Osteoblast (primary cell): ENCODE data around the gene YKT6. TPM values are rescaled to one million over a fixed set of nuclear protein-coding genes. Genes with fewer than 3 reads are reported as not detected.

Experiments
- DNase-seq: peaks from one replicate; pipeline ENCODE4 v3.0.0; 2011; ENCODE audit warnings: low spot score, mixed read lengths; ENCODE audit not compliant: insufficient read length; ENCODE audit errors: missing footprints
- H2AFZ ChIP-seq: 2 replicates; pipeline ENCODE4 v1.6.0; 2011; ENCODE audit warnings: mild to moderate bottlenecking, low read length
- H3K27ac ChIP-seq: 2 replicates; pipeline ENCODE4 v1.5.1; 2011; ENCODE audit warnings: mild to moderate bottlenecking, low read depth, low read length, moderate library complexity
- H3K27me3 ChIP-seq: 2 replicates; pipeline ENCODE4 v1.6.0; 2012; ENCODE audit warnings: mild to moderate bottlenecking, control low read depth, inconsistent platforms, low read length, moderate library complexity; ENCODE audit not compliant: insufficient read depth
- H3K36me3 ChIP-seq: 2 replicates; pipeline ENCODE4 v1.5.1; 2011; ENCODE audit warnings: mild to moderate bottlenecking, low read length, control low read depth, moderate library complexity; ENCODE audit not compliant: insufficient read depth
- H3K4me1 ChIP-seq: 2 replicates; pipeline ENCODE4 v1.5.1; 2011; ENCODE audit warnings: mild to moderate bottlenecking, low read length, control low read depth, moderate library complexity; ENCODE audit not compliant: insufficient read depth
- H3K4me2 ChIP-seq: 2 replicates; pipeline ENCODE4 v1.6.0; 2011; ENCODE audit warnings: mild to moderate bottlenecking, low read length; ENCODE audit not compliant: insufficient read depth
- H3K4me3 ChIP-seq: fragments of 200-600 bp; sonication (generic); 3 replicates; pipeline ENCODE4 v1.5.1; 2012; ENCODE audit warnings: mild to moderate bottlenecking, low read length, inconsistent platforms; ENCODE audit not compliant: insufficient read depth
- H3K79me2 ChIP-seq: 2 replicates; pipeline ENCODE4 v1.6.0; 2012; ENCODE audit warnings: mild to moderate bottlenecking, low read length, control low read depth, inconsistent platforms; ENCODE audit not compliant: insufficient read depth
- H3K9me3 ChIP-seq: 2 replicates; pipeline ENCODE4 v1.5.1; 2011; ENCODE audit warnings: low read depth, low read length, control low read depth
- H4K20me1 ChIP-seq: 2 replicates; pipeline ENCODE4 v1.6.0; 2012; ENCODE audit warnings: mild to moderate bottlenecking, low read length, control low read depth; ENCODE audit not compliant: insufficient read depth
- total RNA-seq: library from RNA; depleted of rRNA; stranded (reverse); fragments of >200 nt; gene quantifications from 2 replicates; pipeline ENCODE4 v1.2.3, GENCODE V29; 2012
- TF ChIP-seq, protein P1 (sequence below): IDR thresholded peaks from 2 replicates; pipeline ENCODE4 v1.5.1; 2011; ENCODE audit warnings: mild to moderate bottlenecking, low read depth, low read length, moderate library complexity; ENCODE audit errors: extremely low read depth

Gene YKT6
- total RNA-seq, 1 donor, result 90.1 TPM

DNA sequence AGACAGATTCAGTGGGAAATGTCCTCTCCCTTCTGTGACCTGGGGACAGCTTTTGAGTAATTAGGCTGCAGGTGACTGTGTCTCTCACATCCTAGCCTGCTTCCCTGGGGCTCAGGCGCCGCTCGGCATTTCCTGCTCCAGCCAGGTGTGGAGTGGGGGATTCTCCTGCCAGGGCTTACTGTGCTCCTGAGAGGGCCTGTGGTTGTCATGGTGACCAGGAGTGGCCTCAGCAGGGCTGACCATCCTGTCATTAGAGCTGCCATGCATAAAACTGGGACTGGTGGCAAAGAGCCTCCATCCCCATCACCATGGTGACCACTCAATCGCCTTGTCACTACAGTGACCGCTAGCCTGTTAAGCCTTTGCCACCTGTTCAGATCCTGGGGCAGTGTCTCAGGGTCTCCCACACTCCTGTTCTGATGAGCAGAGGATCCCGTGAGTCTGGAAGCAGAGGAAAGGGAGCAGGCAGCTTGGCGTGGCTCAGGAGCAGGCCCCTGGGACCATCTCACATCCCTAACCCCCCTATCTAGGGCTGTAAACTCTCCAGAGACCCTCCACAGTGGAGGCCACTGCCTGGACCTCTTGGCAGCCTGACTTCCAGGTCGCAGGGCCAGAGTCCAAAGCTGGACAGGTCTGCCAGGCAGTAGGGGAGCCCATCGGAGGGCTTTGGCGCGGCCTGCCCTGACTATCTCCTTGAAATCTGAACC lies 11.3 kb upstream of the YKT6 start, which contains the start of gene GCK:
TSS of gene GCK (minus strand) at position 154 of the 707 bp plus-strand sequence. CDS start 486 bp downstream, outside the sequence.
- TF ChIP-seq, protein P1, sequence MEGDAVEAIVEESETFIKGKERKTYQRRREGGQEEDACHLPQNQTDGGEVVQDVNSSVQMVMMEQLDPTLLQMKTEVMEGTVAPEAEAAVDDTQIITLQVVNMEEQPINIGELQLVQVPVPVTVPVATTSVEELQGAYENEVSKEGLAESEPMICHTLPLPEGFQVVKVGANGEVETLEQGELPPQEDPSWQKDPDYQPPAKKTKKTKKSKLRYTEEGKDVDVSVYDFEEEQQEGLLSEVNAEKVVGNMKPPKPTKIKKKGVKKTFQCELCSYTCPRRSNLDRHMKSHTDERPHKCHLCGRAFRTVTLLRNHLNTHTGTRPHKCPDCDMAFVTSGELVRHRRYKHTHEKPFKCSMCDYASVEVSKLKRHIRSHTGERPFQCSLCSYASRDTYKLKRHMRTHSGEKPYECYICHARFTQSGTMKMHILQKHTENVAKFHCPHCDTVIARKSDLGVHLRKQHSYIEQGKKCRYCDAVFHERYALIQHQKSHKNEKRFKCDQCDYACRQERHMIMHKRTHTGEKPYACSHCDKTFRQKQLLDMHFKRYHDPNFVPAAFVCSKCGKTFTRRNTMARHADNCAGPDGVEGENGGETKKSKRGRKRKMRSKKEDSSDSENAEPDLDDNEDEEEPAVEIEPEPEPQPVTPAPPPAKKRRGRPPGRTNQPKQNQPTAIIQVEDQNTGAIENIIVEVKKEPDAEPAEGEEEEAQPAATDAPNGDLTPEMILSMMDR, result no peak
- Histone ChIP-seq H3K27ac (no peak within 1 kb of the TSS), H2AFZ (no peak within 1 kb of the TSS), H3K36me3 (no peaks in the 10 kb centered on the region), H3K4me2 (no peak within 1 kb of the TSS), H3K4me1 (peaks cover 9% of the 10 kb centered on the region), H3K4me3 (no peak within 1 kb of the TSS), H3K9me3 (no peaks in the 10 kb centered on the region), H3K27me3 (peaks cover 14% of the 10 kb centered on the region), H3K79me2 (no peaks in the 10 kb centered on the region), H4K20me1 (no peaks in the 10 kb centered on the region)
- DNase-seq, result no peak

DNA sequence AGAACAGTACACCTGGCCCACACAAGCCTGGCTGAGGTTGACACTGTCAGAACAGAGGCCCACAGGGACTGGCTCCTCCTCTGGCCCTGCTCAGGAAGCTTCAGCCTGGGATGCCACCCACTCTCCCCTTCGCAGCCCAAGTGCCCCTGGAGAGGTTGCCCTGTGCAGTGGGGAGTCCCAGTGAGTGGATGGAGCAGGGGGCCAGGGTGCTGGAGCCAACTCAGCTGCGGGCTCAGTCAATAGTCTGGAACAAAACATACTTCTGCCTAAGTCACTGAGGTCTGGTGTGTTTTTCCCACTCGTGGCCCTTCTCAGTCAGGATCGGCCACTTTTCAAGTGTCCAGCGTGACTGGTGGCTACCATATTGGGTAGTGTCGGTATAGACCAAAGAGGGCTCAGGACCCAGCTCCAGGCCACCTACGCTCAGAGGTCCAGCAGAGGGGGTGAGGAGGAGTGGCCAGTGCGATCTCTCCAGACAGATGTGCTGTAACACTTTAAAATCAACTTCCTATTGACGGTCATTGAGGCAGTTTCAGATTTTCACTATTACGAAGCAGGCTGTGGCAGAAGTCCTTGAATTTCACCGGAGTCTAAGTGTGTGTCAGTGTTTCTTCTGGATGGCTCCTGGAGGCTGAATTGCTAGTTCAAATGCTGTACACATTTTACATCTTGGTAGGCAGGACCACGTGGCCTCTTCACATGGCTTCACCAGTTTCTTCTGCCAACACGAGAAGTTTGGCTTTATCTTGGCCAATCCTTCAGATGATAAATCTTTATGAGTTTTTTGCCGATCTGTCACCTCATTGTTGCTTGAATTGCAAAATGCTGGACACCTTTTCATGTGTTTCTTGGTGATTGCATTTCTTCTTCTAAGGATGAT lies 10.5 kb upstream of the YKT6 start:
- Histone ChIP-seq H2AFZ (no peak overlapping the region), H3K27ac (no peak overlapping the region), H3K79me2 (no peaks in the 10 kb centered on the region)

DNA sequence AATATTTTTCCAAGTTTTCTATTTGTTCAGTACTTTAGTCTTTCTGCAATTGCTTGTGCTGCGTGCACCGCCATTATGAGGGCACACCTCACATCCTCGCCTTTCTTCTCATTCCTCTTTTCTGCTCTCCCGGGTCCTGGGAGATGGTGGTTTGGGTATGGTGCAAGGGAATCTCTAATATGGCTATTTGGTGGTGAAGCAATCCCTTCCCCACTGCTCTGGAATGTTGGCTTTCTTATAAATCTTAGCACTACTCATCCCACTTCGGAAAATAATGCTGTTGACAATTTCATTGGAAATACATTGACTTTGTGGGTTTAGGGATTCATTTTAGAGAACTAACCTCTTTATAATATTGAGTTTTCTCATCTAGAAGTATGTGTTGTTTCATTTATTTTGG lies 9.6 kb upstream of the YKT6 start:
- no peak for DNase-seq
- H2AFZ ChIP-seq, result no peak overlapping the region
- H3K27ac ChIP-seq, result no peak overlapping the region
- no peaks in the 10 kb centered on the region for H3K36me3 ChIP-seq
- H3K4me2 ChIP-seq, result no peak overlapping the region
- H3K27me3 ChIP-seq, result peaks cover 14% of the 10 kb centered on the region
- TF ChIP-seq, protein P1, result no peak
- no peaks in the 10 kb centered on the region for H3K4me1 ChIP-seq
- no peak overlapping the region for H3K4me3 ChIP-seq
- no peaks in the 10 kb centered on the region for H3K9me3 ChIP-seq
- no peaks in the 10 kb centered on the region for H3K79me2 ChIP-seq
- no peaks in the 10 kb centered on the region for H4K20me1 ChIP-seq

More for the DNA sequence above, 10.5 kb upstream of the YKT6 start:
- TF ChIP-seq, protein P1, result no peak
- no peaks in the 10 kb centered on the region for H3K9me3 ChIP-seq
- H3K4me2 ChIP-seq, result no peak overlapping the region
- H3K4me3 ChIP-seq, result no peak overlapping the region
- H3K4me1 ChIP-seq, result peaks cover 1% of the 10 kb centered on the region
- no peaks in the 10 kb centered on the region for H3K36me3 ChIP-seq
- DNase-seq, result no peak
- peaks cover 14% of the 10 kb centered on the region for H3K27me3 ChIP-seq
- H4K20me1 ChIP-seq, result no peaks in the 10 kb centered on the region
